HCT116 (cell line): ENCODE data around the gene TMEM203. TPM values are rescaled to one million over a fixed set of nuclear protein-coding genes. Genes with fewer than 3 reads are reported as not detected.
"Not testable (repeated sequence)": the region's sequence is repeated elsewhere in the genome, so short reads cannot be mapped to it uniquely, and the experiment has no call there.

Source experiments
- ATAC-seq: fragments of 200-7000 bp; cut with Tn5 transposase; 2 replicates; pipeline ENCODE4 v1.9.1; 2020; ENCODE audit warnings: mild to moderate bottlenecking, moderate library complexity
- BruUV-seq: library from RNA; stranded (reverse); fragments of 400-500 nt; replicated peaks from 2 replicates; lab custom pipeline; 2021; lab: Mats Ljungman, UMichigan
- CTCF ChIA-PET: fragments of 300-600 bp; sonication (Branson Sonifier 250); formaldehyde crosslinking; loops from one replicate; lab custom pipeline; 2021; ENCODE audit warnings: antibody characterized with exemption; lab: Charles Lee
- POLR2A ChIA-PET: fragments of 300-600, 350-600 bp; sonication (Branson Sonifier 250); formaldehyde crosslinking; loops from one replicate; lab custom pipeline; 2021; ENCODE audit warnings: antibody characterized with exemption; lab: Charles Lee
- RAD21 ChIA-PET, 2 experiments: fragments of 300-600 bp; sonication (Branson Sonifier 250); formaldehyde crosslinking; loops; one replicate each; lab custom pipeline; 2023; ENCODE audit warnings: low total read pairs in 2 of 2; ENCODE audit not compliant: uncharacterized antibody in 2 of 2, unreplicated experiment in 2 of 2, low non-redundant PET in 1 of 2; lab: Charles Lee
- DNase-seq: peaks from one replicate; pipeline ENCODE4 v3.0.0-alpha.2; 2010; ENCODE audit warnings: low read depth, low spot score
- H2AFZ ChIP-seq: fragments of 200-600 bp; shearing (Covaris generic), sonication (generic); 2 replicates; pipeline ENCODE4 v1.6.1; 2017; ENCODE audit warnings: low read depth, mixed run types, mixed read lengths, antibody characterized with exemption, low read length; ENCODE audit not compliant: poor library complexity, severe bottlenecking
- H3K27ac ChIP-seq: 2 replicates; pipeline ENCODE4 v1.5.1; 2012; ENCODE audit warnings: low read depth, low read length
- H3K27me3 ChIP-seq: fragments of 200-600 bp; sonication (generic); 2 replicates; pipeline ENCODE4 v1.6.1; 2016; ENCODE audit warnings: mixed run types, low read length, mixed read lengths; ENCODE audit not compliant: insufficient read depth
- H3K36me3 ChIP-seq, 2 experiments: fragments of 200-500 bp in 1 of 2; fragments of 200-600 bp in 1 of 2; sonication (Bioruptor generic) in 1 of 2; sonication (generic) in 1 of 2; 2 replicates each; pipeline versions ENCODE4 v1.5.1 to v1.6.1; 2014 to 2016; ENCODE audit warnings: low read length in 2 of 2, inconsistent platforms in 1 of 2, mixed read lengths in 1 of 2, mixed run types in 1 of 2; ENCODE audit not compliant: insufficient read depth in 2 of 2, control insufficient read depth in 1 of 2
- H3K4me1 ChIP-seq, 2 experiments: fragments of 200-600 bp in 1 of 2; sonication (generic) in 1 of 2; 2 replicates each; pipeline versions ENCODE4 v1.5.1 to v1.6.1; 2012 to 2017; ENCODE audit warnings: low read length in 2 of 2, inconsistent platforms in 1 of 2, mild to moderate bottlenecking in 1 of 2, mixed read lengths in 1 of 2, mixed run types in 1 of 2, moderate library complexity in 1 of 2; ENCODE audit not compliant: insufficient read depth in 2 of 2, control insufficient read depth in 1 of 2
- H3K4me2 ChIP-seq: fragments of 200-600 bp; sonication (generic); 2 replicates; pipeline ENCODE4 v1.6.1; 2017; ENCODE audit warnings: mixed run types, low read length, mixed read lengths
- H3K4me3 ChIP-seq, 2 experiments: fragments of 200-600 bp in 1 of 2; sonication (generic) in 1 of 2; replicated peaks in 1 of 2; 2 replicates each; pipeline ENCODE4 v1.5.1; 2011 to 2016; ENCODE audit warnings: low read length in 2 of 2, control low read depth in 1 of 2, low read depth in 1 of 2, mild to moderate bottlenecking in 1 of 2, mixed read lengths in 1 of 2, mixed run types in 1 of 2
- H3K79me2 ChIP-seq: fragments of 200-600 bp; sonication (generic); 2 replicates; pipeline ENCODE4 v1.6.1; 2017; ENCODE audit warnings: mild to moderate bottlenecking, mixed run types, low read length, moderate library complexity, mixed read lengths; ENCODE audit not compliant: insufficient read depth
- H3K9ac ChIP-seq: fragments of 200-600 bp; sonication (generic); 2 replicates; pipeline ENCODE4 v1.6.1; 2016; ENCODE audit warnings: low read length, mixed read lengths
- H3K9me2 ChIP-seq: fragments of 200-600 bp; sonication (generic), shearing (Covaris generic); 2 replicates; pipeline ENCODE4 v1.6.1; 2017; ENCODE audit warnings: mixed run types, mild to moderate bottlenecking, moderate library complexity; ENCODE audit not compliant: insufficient read depth
- H3K9me3 ChIP-seq, 2 experiments: fragments of 200-500 bp in 1 of 2; fragments of 200-600 bp in 1 of 2; sonication (Bioruptor generic) in 1 of 2; sonication (generic) in 1 of 2; 2 replicates each; pipeline ENCODE4 v1.6.1; 2014 to 2017; ENCODE audit warnings: low read length in 2 of 2, mixed read lengths in 2 of 2, inconsistent platforms in 1 of 2, low read depth in 1 of 2, mild to moderate bottlenecking in 1 of 2, mixed run types in 1 of 2, moderate library complexity in 1 of 2; ENCODE audit not compliant: control insufficient read depth in 1 of 2, insufficient read depth in 1 of 2
- H4K20me1 ChIP-seq: fragments of 200-600 bp; sonication (generic), shearing (Covaris generic); 2 replicates; pipeline ENCODE4 v1.6.1; 2017; ENCODE audit warnings: mixed run types, mild to moderate bottlenecking, moderate library complexity; ENCODE audit not compliant: insufficient read depth
- CTCF ChIP-seq, 3 experiments: fragments of 200-600 bp in 1 of 3; sonication (generic) in 1 of 3; IDR thresholded peaks in 2 of 3; conservative IDR thresholded peaks in 1 of 3; 2 replicates each; pipeline ENCODE4 v1.5.1; 2012 to 2017; ENCODE audit warnings: low read depth in 2 of 3, low read length in 2 of 3, antibody characterized with exemption in 1 of 3, borderline replicate concordance in 1 of 3, control low read depth in 1 of 3, mild to moderate bottlenecking in 1 of 3, mixed read lengths in 1 of 3, mixed run types in 1 of 3, moderate library complexity in 1 of 3; ENCODE audit not compliant: insufficient read depth in 1 of 3
- POLR2A ChIP-seq: IDR thresholded peaks from 2 replicates; pipeline ENCODE4 v1.7.0; 2011; ENCODE audit warnings: borderline replicate concordance; ENCODE audit not compliant: insufficient read depth, insufficient read length; ENCODE audit errors: extremely low read depth
- RAD21 ChIP-seq: IDR thresholded peaks from 2 replicates; pipeline ENCODE4 v1.6.1; 2012; ENCODE audit warnings: low read depth, mild to moderate bottlenecking
- SRF ChIP-seq: IDR thresholded peaks from 2 replicates; pipeline ENCODE4 v1.6.1; 2012; ENCODE audit warnings: low read depth
- ZNF274 ChIP-seq: fragments of 200-500 bp; sonication (Bioruptor generic); IDR thresholded peaks from 2 replicates; pipeline ENCODE4 v1.6.1; 2014; ENCODE audit warnings: mild to moderate bottlenecking, low read depth, low read length, inconsistent platforms
- intact Hi-C: fragments of 100-400 bp; cut with micrococcal nuclease; formaldehyde crosslinking; loops from 2 replicates; pipeline ENCODE4 v1.10.0; 2022
- total RNA-seq: library from RNA; stranded (reverse); gene quantifications from one replicate; pipeline ENCODE4 v1.2.1, GENCODE V29; 2021; ENCODE audit not compliant: unreplicated experiment

Gene TMEM203
- total RNA-seq, 1 experiment from 2014 or later, result 45.0 TPM

GRCh38 chr9:137240318-137240840 lies 34.9 kb upstream of the TMEM203 start (continued):
- TF ChIP-seq ZNF274 (no peak), POLR2A (peak; percentile 64), SRF (no peak), RAD21 (no peak), CTCF (IDR thresholded peaks at IDR 0.05 in 2 of 3, conservative IDR thresholded peaks at IDR 0.05 in 1 of 3; ENCODE audit: borderline replicate concordance in 1 of 3, insufficient read depth in 1 of 3, low read depth in 2 of 3, low read length in 2 of 3) (no peak)

GRCh38 chr9:137239541-137240200 lies 34.2 kb upstream of the TMEM203 start:
- peak overlapping the region; percentile 69 to 73 for H3K4me3 ChIP-seq
- BruUV-seq, result TSS peak; percentile 71
- ChIA-PET RAD21 (interaction anchor here in 1 of 2 experiments (0.7 kb wide), 1 partner anchor 13 kb away, joined by 3 read pairs; the partner anchor contains the start of gene RNF224), CTCF (interaction anchor here (1.9 kb wide), 1 partner anchor 210 kb away, joined by 4 read pairs; no protein-coding TSS in a partner anchor), POLR2A (interaction anchor here (0.7 to 1.9 kb wide), 12 partner anchors 10 to 169 kb away, joined by 3 to 39 read pairs (median 5); partner anchors contain the start of genes NELFB, NRARP, RNF224 and SAPCD2)
- H3K79me2 ChIP-seq, result peaks cover 40% of the 10 kb centered on the region
- peak overlapping the region; percentile 79 for H3K4me2 ChIP-seq
- H2AFZ ChIP-seq, H3K27me3 ChIP-seq, ATAC-seq, H3K9me3 ChIP-seq, H3K9me2 ChIP-seq, intact Hi-C loops, DNase-seq: not testable (repeated sequence)
- peak overlapping the region; percentile 97 for H3K9ac ChIP-seq
- peaks cover 21% of the 10 kb centered on the region; the same call in 1 of the 2 replicates for H4K20me1 ChIP-seq
- H3K36me3 ChIP-seq, result peaks cover 11 to 21% of the 10 kb centered on the region in 2 experiments
- H3K4me1 ChIP-seq, result peaks cover 31 to 61% of the 10 kb centered on the region in 2 experiments
- peak overlapping the region; percentile 100 for H3K27ac ChIP-seq
